GM19238 (cell line): ENCODE measurements around the gene CDIP1.
"Not testable (repeated sequence)": the region's sequence is repeated elsewhere in the genome, so short reads cannot be mapped to it uniquely, and the experiment has no call there.

Experiments used
- DNase-seq: peaks from one replicate; pipeline ENCODE4 v3.0.0; 2011; ENCODE audit warnings: low spot score; ENCODE audit not compliant: insufficient read length

CDIP1 gene

DNA sequence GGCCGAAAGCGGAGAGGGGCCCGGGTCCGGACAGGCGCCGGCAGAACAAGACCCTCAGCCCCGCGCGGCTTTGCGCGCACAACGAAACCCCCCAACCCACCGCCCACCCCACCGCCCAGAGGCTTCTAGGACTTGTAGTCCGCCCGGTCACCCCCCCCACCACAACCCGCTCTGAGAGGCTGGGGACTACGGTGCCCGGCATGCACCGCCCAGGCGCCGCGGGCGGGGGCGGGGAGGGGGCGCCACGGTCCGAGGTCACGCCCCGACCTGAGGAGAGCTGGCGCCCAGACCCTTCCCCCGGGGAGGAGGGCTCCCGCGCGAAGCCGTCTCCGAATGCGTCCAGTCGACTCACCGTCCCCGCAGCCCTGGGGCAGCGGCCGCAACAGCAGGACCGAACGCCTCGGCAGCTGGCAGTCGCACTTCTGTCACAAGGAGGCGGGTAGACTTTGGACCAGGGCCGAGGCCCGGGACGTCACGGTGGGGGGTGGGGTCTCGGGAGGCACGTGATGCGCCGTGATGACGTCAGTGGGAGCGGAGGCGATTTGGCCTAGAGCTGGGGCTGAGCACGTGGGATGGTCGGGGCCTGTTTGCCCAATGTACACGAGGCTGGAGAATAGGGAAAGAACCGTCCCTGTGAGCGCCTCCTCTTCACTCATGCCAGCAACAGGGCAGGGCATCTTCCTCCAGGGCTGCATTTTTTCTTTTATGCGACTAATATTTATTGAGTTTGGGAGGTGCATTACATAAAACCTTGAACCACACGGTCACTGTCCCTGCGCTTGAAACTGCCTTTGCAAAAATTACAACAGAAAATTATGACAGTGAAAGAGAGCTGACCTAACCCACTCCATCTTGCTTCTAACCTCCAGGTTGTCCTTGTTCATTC lies at the start of gene CDIP1:
Gene CDIP1, minus strand, starts transcription at position 424 of the 886 bp plus-strand sequence. CDS start 24,643 bp downstream, outside the sequence.
- DNase-seq: peak; percentile 84

DNA sequence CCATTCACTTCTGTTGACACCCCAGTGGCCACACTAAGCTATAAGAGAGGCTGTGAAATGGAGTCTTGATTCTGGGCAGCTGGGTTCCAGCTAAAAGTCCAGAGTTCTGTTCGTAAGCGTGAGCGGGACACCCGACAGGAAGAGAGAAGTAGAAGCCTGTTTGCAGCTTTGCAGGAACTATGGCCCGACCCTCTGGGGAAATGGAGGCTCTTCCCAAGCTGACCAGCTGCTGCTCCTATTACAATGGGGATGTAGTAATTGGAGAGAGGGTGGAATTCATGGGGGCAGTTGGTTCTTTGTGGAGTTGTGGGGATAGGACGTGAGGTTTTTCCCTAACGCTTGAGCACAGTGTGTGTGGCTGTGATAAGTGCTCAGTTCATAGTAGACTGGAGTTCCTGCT lies 47.7 kb upstream of the CDIP1 start:
- no peak for DNase-seq

DNA sequence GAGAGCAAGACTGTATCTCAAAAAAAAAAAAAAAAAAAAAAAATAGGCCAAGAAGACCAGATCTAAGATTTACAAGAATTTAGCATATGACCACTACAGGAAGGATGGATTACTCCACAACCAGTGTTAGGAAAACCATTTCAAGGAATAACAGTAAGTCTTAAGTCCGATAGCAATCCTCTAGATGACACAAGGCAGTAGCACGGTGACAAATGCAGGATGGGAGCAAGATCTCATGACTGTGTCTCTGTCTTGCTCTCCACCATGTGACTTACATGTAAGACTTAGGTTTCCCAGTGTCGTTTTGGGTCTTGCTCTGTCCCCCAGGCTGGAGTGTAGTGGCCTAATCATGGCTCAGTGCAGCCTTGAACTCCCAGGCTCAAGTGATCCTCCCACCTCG lies 45.3 kb upstream of the CDIP1 start:
- DNase-seq: no peak

DNA sequence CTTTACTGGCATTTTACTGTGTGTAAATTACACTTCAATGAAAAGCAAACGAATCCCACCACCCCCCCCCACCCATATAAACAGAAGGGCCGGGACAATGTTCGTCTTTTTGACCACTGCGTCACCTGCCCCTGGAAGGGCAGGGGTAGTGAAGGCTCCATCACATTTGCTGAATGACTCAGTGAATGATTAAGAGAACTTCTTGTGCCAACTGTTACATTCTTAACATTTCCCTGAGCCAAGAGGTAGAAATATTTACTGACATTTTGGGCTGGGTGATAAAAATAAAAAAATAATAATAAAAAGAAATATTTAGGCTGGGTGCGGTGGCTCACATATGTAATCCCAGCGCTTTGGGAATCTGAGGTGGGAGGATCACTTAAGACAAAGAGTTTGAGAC lies 41.7 kb upstream of the CDIP1 start:
- no peak for DNase-seq

DNA sequence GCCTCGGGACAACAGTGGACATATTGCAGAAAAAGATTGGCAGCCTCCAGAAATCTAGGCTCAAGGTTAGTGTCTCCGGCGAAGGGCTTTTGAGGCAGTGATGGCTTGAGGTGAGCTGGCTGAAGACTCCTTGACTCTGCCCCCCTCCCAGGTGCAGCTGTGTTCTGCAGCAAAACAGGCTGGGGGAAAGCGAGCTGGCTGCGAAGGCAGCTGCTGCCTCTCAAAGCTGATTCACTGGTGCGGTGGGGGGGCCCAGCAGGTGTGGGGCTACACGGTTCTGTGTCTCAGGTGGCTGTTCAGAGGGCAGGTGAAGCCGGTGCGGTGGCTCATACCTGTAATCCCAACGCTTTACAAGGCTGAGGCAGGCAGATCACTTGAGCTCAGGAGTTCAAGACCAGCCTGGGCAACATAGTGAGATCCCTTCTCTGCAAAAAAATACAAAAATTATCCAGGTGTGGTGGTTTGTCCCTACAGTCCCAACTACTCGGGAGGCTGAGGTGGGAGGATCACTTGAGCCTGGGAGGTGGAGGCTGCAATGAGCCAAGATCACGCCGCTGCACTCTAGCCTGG lies 40.5 kb upstream of the CDIP1 start:
- no peak for DNase-seq

DNA sequence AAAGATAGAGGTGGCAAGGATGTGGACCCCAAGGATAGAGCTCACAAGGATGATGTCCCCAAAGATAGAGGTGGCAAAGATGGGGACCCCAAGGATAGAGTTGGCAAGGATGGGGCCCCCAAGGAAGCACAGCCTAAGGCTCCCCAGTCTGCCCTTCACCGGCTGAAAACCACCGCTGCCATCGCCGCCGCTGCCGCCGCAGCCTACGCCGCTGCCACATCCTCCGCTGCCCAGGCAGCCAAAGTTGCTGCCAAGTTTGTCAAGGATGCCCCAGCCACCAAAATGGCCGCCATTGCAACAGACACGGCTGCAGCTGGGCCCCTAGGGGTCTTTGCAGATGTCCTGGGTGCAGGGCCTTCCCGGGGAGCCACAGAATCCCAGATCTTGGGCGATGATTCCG lies 37.4 kb upstream of the CDIP1 start:
- no peak for DNase-seq

DNA sequence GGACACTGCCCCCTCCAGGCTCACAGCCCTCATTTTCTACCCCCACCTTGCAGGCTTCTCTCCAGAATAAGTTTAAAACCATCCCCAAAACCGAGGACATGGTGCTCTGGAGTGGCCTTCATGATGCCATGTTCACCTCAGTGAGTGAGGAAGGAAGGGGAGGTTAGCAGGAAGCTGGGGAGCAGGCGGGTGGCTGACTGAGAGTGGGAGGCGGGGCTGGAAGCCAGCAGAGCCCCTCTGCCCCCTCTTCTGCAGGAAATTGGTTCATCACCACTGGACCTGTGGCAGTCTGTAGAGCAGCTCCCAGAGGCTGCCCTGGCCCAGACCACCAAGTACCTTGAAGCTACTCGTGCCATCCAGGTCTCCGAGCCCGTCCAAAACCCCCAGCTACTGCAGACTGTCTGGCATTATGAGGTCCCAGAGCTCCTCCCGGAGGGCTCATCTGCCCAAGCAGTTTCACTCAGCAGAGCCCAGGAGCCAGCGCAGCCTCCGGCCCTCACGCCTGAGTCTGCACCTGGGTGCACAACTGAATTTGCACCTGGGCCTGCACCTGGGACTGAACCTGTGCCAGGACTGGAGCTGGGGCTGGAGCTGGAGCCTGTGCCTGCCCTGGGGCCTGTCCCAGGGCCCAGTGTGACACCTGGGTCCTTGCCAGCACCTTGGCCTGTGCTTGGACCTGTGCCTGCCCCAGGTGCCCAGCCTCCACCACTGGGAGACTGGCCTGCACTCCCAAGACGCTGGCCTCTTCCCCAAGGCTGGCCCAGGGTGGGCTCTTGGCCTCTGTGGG lies 36.5 kb upstream of the CDIP1 start:
- DNase-seq: no peak

DNA sequence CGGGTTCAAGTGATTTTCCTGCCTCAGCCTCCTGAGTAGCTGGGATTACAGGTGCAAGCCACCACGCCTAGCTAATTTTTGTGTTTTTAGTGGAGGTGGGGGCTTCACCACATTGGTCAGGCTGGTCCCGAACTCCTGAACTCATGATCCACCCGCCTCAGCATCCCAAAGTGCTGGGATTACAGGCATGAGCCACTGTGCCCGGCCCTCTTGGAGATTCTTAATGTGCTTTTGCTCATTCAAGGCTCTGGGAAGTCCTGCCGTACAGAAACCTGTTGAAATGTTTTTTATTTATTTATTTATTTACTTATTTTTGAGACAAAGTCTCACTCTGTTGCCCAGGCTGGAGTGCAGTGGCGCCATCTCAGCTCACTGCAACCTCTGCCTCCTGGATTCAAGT lies 35.4 kb upstream of the CDIP1 start:
- DNase-seq: not testable (repeated sequence)

DNA sequence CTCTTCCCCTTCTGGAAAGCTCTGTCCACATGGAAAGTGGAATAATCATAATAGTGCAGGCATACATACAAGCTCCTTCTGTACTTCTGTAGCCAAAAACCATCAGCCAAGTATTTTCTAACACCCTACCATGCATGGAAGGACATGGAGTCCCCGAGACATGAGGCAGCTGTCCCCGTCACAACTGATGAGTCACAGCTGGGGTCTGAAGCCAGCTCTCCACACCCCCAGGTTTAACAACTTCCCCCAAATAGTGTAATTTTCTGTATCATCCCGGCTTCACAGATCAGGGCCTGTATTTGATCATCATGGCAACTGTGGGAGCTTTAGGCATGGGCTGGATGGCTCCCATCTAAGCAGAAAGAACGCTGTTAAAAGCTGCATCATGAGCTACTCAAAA lies 34.1 kb upstream of the CDIP1 start:
- no peak for DNase-seq

DNA sequence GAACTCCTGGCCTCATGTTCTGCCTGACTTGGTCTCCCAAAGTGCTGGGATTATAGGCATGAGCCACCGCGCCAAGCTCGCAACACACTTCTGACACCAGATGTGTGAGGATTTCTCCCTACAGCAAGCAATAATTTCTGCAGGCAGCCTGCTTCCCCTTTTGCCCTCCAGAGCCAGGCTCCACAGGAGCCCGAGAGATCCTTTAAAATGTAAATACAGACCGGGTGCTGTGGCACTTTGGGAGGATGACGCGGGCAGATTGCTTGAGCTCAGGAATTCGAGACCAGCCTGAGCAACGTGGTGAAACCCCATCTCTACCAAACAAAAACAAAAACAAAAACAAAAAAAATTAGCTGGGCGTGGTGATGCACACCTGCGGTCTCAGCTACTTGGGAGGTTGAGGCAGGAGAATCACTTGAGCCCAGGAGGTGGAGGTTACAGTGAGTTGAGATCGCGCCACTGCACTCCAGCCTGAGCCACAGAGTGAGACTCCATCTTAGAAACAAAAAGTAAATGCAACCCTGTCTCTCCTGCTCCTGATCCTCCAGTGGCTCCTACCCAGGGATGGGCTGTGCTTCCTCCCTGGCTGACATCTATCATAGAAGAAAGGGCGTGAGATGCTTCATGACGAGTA lies 32.2 kb upstream of the CDIP1 start:
- DNase-seq: no peak

DNA sequence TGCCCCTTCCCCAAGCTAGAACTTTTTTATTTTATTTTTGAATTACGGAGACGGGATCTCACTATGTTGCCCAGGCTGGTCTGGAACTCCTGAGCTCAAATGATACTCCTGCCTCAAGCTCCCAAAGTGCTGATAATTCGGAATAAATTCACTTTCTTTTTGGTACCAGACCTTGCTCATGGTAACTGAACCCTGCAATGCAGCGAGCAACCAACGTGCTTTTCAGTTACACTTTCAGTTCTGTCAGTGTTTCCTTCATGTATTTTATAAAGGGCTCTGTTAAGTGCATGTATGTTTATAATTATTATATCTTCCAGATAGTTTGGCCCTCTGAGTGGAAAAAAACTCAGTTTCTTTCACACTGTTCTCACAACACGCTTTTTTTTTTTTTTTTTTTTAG lies 31.5 kb upstream of the CDIP1 start:
- DNase-seq: no peak

DNA sequence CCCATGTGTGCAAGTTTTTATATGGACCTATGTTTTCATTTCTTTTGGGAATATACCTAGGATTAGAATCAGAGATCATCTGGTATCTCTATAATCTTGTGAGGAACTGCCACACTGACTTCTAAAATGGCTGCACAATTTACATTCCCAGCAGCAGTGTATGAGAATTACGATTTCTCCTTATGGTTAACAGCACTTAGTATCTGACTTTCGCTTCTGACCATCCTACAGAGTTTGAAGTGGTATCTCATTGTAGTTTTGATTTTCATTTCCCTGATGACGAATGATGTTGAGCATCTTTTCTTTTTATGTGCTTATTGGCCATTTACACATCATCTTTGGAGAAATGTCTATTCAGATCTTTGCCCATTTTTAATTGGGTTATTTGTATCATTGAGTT lies 27.6 kb upstream of the CDIP1 start:
- no peak for DNase-seq

DNA sequence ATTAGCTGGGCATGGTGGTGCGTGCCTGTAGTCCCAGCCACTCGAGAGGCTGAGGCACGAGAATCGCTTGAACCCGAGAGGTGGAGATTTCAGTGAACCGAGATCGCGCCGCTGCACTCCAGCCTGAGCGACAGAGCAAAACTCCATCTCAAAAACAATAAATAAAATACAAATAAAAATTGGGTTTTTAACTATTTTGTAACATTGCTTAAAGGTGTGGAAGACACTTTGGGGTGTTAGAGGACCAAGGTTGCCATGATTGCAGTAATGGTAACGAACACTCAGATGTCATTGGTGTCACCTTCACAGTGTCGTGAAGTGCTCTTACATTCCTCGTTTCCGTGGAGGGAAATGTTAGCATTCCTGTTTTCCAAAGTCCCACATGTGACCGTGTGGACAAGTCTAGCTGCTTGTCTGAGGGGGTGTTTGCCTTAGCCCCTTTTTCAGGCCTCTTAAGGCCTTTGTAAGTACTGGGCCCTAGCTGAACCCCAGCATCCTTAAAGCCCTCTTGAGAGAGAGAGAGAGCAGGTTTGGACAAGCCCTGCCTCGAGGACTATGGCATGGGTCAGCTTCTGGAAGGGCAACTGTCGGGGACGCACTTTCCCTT lies 26.2 kb upstream of the CDIP1 start:
- no peak for DNase-seq

DNA sequence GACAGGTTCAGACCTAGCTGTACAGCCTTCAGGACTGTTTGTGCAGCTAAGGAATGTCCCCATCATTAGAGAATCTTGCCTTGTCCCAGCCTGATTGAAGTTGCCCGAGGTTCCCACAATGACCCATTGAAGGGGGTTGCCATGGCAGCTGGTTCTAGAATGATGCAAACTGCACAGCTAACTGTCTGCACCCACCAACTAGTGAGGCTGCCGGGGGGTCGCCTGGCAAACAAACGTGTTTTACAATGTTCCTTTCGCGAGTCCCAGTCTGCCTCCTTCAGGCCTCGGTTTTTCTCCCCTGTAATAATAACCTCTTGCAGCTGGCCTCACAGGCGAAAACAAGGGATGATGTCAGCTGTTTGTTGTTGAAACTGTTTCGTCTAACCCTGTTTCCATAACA lies 23.0 kb upstream of the CDIP1 start:
- no peak for DNase-seq

DNA sequence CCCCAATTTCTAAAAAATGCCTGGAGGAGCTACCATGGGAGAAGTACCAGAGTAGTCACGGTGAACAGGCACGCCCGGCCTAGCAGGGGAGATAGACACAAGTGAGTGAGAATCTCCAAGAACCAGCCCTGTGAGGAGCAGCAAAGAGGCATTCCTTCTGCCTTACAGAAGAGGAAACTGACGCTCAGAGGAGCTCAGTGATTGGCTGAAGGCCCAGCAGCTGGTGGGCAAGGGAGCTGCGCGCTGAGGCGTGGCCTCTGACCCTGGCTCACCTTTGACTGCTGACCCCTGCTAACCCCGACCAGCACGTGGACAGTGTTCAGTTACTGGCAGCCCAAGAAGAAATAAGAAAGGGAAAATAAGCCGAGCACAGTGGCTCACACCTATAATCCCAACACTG lies 19.4 kb upstream of the CDIP1 start:
- DNase-seq: no peak

DNA sequence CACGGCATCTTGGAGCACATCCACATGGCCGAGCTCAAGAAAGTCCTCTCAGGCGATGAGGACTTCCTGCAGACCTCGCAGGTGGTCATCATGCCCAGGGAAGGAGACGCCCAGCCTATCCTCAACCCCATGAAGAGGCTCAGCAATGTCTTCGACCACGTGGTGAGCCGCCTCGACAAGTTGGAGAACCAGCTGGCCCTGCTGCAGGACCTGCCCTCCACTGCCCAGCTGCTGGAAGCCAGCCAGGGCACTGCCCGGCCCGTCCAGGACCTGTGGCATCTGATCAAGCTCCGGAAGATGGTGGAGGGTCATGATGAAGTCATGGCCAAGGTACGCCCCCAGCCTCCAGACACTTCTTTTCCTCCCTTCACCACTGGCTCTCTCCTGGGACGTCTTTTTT lies 18.0 kb upstream of the CDIP1 start:
- DNase-seq: no peak

DNA sequence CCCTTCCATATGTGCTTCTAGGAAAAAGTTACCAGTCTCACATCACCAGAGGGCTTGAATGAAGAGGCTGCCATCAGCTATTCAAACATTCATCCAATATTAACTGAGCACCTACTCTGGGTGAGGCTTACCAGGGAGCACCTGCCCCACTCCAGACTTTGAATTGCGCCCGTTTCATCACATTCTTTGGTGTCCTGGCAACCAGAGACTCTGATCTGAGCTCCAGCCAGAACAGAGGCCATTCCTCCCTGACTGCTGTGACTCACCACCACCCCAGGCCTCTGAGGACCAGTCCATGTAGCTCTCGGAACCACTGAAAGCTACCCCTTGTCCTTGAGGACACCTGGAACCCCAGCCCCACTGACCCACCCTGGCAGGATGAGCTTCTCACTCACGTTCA lies 17.5 kb upstream of the CDIP1 start, which contains the start of gene C16orf96:
Gene C16orf96, plus strand, starts transcription at position 229 of the 400 bp plus-strand sequence. Its CDS starts 150 bp downstream, at position 379.
- no peak for DNase-seq

DNA sequence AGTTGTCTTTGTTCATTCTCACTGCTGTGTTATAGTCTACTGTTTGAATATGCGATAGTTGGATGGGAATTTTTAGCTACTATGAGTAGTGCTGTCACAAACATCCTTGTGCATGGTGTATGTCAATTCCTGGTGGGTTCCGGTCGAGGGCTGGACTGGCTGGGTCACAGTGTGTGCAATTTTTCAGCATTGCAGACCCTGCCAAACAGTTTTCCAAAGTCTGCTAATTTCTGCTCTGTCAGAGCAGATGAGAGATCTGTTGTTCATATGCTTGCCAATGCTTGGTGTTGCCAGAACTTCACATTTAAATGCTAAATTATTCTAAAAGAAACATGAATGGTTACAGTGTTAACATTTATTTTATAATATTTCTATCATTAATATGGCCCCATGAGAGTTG lies 14.0 kb upstream of the CDIP1 start:
- DNase-seq: no peak

DNA sequence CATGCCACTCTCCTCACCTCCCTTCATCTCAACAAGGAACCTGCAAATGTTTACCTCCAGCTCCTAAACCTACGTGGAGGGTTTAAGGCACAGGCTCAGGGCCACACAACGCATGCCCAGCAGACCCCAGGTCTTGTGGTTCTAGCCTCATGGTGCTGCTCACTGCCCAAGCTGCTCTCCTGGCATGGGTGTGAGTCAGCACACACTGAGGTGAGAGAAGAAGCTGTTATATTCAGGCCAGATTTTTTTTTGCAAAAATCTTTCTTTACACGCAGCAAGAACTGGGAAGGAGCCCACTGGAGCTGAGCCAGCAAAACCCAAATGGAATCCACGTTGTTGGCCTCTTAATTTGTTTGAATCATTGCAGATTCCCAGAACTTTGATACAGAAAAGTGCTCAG lies 12.0 kb upstream of the CDIP1 start:
- no peak for DNase-seq

DNA sequence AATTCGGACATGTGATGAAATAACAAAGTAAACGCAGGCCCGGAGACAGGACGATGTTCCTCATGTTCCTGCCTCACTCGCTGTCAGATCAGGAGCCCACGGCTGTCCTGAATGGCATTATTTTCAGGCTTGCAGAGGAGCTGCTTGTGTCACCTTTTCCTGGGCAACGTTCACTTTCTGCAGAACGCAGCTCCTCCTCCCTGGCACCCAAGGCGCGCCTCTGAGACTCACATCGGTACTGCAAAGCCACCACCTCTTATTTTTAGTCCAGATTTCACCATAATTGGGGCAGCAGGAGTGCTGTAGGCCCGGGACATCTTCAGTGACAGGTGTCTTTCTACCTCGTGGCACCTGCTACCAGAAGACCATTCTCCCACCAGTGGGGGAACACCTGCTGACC lies 9.6 kb upstream of the CDIP1 start:
- DNase-seq: no peak

DNA sequence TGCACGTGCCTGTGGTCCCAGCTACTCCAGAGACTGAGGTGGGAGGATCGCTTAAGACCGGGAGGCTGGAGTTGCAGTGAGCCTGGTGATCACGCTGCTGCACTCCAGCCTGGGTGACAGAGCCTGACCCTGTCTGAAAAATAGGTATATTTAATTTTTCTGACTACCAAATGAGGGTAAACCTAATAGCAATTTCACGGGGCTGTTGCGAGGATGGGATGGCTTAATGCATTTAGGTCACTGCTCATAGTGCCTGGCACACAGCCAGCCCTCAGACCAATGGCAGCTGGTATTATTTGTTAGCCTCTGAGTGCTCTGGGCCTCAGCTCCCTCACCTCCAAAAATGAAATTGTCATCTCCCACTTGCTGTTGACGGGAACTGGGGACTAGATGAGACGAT lies 5.9 kb upstream of the CDIP1 start:
- no peak for DNase-seq
